HUES64 (cell line): ENCODE data around the gene PTPRN2.
"Not testable (repeated sequence)": the region's sequence is repeated elsewhere in the genome, so short reads cannot be mapped to it uniquely, and the experiment has no call there.

Experiments used
- H3K27ac ChIP-seq: 2 replicates; pipeline ENCODE4 v1.7.0; 2013; ENCODE audit warnings: low read depth, low read length, inconsistent platforms
- H3K27me3 ChIP-seq: 2 replicates; pipeline ENCODE4 v1.6.1; 2013; ENCODE audit warnings: mild to moderate bottlenecking, low read length; ENCODE audit not compliant: insufficient read depth
- H3K36me3 ChIP-seq: 2 replicates; pipeline ENCODE4 v1.6.1; 2013; ENCODE audit warnings: mild to moderate bottlenecking, low read length; ENCODE audit not compliant: insufficient read depth
- H3K4me1 ChIP-seq: 2 replicates; pipeline ENCODE4 v1.6.1; 2013; ENCODE audit warnings: mild to moderate bottlenecking, low read length, moderate library complexity; ENCODE audit not compliant: insufficient read depth
- H3K4me3 ChIP-seq: 2 replicates; pipeline ENCODE4 v1.5.1; 2013; ENCODE audit warnings: mild to moderate bottlenecking, low read length, moderate library complexity
- H3K9ac ChIP-seq: 2 replicates; pipeline ENCODE4 v1.6.1; 2013; ENCODE audit warnings: mild to moderate bottlenecking, low read depth, low read length
- H3K9me3 ChIP-seq: 2 replicates; pipeline ENCODE4 v1.6.1; 2013; ENCODE audit warnings: low read depth, low read length; ENCODE audit not compliant: insufficient read depth
- WGBS: fragments of 150-250, 120-280 bp; methylation state at CpG from one replicate; pipeline ENCODE4 v1.1.7; 2013; ENCODE audit warnings: missing lambda C conversion rate; 5-methylcytosine and 5-hydroxymethylcytosine counted together

Gene PTPRN2

DNA sequence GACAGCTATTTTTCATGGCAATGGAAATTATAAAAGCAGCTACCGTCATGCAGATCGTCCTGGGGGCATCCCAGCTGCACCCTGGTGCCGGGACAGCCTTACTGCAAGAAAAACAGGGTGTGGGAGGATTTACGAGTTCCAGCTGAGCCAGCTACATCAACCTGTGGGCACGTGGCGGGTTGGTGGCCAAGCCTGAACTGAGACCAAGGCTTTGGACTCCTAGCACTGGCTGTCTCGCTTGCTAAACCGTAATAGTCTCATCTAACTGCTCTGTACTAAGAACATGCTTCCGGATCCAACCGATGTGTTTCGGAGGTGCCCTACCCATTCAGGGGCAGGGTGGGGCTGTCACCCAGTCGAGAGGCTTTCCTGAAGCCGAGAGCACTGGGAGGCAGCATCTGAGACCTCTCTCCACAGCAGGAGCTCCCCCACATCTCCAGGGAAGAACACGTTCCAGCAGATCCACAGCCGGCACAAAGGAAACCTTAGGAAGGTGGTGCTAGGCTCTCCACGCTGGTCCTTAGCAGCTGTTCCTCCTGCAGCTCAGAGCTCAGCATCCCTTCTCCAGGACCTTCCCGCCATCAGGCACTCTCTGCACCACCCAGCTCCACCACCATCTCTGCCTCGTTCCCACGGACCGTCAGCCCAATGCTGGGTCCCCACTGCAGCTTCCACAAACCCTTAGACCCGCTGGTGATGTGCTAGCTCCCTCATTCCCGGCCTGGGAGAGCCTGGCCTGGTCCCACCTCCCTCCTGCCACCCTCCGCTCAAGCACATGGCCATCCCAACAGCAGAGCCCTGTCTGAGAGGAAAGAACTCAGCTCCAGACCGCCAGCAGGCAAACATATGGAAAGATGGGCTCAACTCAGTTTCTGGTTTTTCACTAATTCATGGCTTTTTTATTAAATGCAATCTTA is 158.5 kb downstream of the PTPRN2 start:
- Histone ChIP-seq H3K9me3 (peaks cover 70% of the 10 kb centered on the region), H3K27me3 (no peaks in the 10 kb centered on the region), H3K4me3 (no peak overlapping the region), H3K27ac (no peak overlapping the region), H3K36me3 (no peaks in the 10 kb centered on the region), H3K9ac (no peak overlapping the region), H3K4me1 (no peaks in the 10 kb centered on the region)
- WGBS: 71% methylated on average over 23 of the region's 24 CpGs

DNA sequence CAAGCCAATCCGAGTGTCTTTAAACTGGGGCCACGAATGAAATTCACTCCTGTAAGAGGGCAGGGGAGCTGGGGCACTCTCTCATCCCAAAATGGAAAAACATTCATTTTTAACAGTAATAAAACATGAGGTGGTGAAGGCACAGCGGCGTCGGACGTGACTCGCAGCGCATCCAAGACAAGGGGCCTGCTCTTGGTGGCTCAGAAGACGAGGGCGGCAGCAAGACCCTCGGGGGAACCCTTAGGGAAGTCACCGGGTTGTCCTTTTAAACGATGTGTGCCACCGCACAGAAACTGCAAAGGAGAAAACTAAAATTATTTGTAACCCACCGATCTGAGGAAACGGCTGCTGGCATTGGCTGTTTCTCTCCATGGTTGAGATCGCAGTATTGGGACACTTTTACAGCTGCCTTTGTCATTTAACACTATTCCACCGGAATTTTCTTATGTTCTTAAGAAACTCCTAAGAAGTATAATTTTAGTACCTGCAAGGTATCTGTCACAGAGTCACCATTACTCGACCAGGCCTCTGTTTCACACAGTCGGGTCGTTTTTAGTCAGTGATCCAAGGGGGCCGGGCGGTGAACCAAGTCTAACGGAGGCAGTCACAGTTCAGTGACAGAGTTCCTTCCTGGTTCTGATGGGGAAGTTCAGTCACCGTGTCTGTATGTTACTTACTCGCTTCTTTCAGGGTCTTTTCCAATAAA is 159.3 kb downstream of the PTPRN2 start:
- H3K4me1 ChIP-seq: no peaks in the 10 kb centered on the region
- WGBS: 79% methylated on average over 26 of the region's 26 CpGs
- no peaks in the 10 kb centered on the region for H3K36me3 ChIP-seq
- no peak overlapping the region for H3K4me3 ChIP-seq
- H3K9ac ChIP-seq: no peak overlapping the region
- no peak overlapping the region for H3K27ac ChIP-seq
- H3K9me3 ChIP-seq: peaks cover 69% of the 10 kb centered on the region
- no peaks in the 10 kb centered on the region for H3K27me3 ChIP-seq

DNA sequence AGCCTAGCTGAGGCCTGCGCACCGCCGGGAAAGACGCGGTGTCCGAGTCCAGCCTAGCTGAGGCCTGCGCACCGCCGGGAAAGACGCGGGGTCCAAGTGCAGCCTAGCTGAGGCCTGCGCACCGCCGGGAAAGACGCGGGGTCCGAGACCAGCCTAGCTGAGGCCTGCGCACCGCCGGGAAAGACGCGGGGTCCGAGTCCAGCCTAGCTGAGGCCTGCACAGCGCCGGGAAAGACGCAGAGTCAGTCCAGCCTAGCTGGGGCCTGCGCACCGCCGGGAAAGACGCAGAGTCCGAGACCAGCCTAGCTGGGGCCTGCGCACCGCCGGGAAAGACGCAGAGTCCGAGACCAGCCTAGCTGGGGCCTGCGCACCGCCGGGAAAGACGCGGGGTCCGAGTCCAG is 161.9 kb downstream of the PTPRN2 start:
- H3K9me3 ChIP-seq: peaks cover 69% of the 10 kb centered on the region
- not testable (repeated sequence) for H3K27me3 ChIP-seq, H3K4me3 ChIP-seq, H3K9ac ChIP-seq, H3K27ac ChIP-seq, H3K36me3 ChIP-seq, H3K4me1 ChIP-seq
- 94% methylated on average over 34 of the region's 42 CpGs for WGBS

DNA sequence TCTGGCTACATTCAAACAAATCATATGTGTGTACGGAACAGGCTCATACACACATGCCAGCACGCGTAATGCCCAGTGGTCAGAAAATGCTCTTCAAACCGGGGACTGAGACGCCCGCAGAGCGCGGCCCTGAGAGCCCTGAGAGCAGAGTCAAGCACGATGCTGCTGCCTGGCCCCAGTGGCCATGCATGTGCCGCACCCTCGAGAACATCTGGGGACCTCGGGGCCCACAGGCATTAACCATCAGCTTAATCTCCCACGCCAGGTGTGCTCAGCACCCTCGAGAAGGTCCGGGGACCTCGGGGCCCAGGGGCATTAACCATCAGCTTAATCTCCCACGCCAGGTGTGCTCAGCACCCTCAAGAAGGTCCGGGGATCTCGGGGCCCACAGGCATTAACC is 163.1 kb downstream of the PTPRN2 start:
- Histone ChIP-seq H3K4me1 (no peaks in the 10 kb centered on the region), H3K9ac (no peak overlapping the region)
- WGBS: 85% methylated on average over 19 of the region's 19 CpGs

DNA sequence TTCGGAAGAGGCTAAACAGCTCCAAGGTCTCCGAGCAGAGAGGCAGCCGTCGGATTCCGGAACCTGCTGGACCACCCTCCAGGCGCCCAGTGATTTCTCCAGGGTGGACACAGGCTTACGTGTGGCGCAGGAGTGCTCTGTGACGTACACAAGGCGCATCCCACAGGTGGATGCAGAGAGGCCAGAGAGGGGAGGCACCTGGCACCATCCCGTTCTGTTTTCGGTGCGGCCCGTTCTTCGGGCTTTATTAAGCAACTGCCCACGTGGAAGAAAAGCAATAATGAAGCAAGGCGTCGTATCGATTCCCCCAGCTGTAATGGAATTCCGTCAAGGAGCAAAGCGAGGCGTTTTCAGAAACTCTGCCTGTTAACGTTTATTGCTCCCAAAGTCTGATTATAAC is 163.6 kb downstream of the PTPRN2 start:
- WGBS: 88% methylated on average over 23 of the region's 23 CpGs
- no peak overlapping the region for H3K4me3 ChIP-seq
- H3K4me1 ChIP-seq: no peaks in the 10 kb centered on the region
- H3K27me3 ChIP-seq: no peaks in the 10 kb centered on the region
- H3K9ac ChIP-seq: no peak overlapping the region
- peaks cover 72% of the 10 kb centered on the region for H3K9me3 ChIP-seq
- no peaks in the 10 kb centered on the region for H3K36me3 ChIP-seq
- no peak overlapping the region for H3K27ac ChIP-seq

More for the DNA sequence above, 163.1 kb downstream of the PTPRN2 start:
- H3K4me3 ChIP-seq: no peak overlapping the region
- H3K27ac ChIP-seq: no peak overlapping the region
- H3K27me3 ChIP-seq: no peaks in the 10 kb centered on the region
- no peaks in the 10 kb centered on the region for H3K36me3 ChIP-seq
- peaks cover 72% of the 10 kb centered on the region for H3K9me3 ChIP-seq

DNA sequence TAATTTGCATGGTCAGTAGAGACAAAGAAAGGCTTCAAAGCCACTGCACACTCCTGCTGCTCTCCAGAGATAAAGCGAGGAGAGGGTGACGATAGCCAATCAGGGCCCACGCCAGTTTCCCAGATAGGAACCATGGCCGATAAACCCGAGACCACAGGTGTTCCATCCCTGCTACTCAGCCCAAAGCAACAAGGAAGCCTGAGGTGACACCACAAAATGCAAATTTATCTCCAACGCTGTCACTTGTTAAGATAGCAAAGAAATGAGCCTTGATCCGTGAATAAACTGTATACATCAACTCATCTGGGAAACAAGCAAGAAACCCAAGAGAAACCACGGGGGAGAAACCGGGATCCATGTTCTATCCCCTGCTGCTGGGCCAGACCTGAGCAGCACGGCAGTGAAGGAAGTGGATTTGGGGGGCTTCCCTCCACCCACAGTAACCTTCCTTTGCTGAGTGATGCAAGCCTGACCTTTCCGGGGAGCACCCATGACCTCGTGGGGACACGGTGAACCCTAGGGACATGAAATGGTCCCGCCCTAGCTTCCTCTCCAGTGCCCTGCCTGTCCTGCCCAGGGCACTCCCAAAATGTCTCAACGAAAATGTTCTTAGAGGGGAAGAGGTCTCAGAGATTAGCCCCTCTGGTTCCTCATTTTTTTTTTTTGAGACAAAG is 164.6 kb downstream of the PTPRN2 start:
- no peaks in the 10 kb centered on the region for H3K27me3 ChIP-seq
- H3K9me3 ChIP-seq: peaks cover 72% of the 10 kb centered on the region
- H3K9ac ChIP-seq: no peak overlapping the region
- H3K36me3 ChIP-seq: no peaks in the 10 kb centered on the region
- 88% methylated on average over 15 of the region's 15 CpGs for WGBS
- no peaks in the 10 kb centered on the region for H3K4me1 ChIP-seq
- no peak overlapping the region for H3K27ac ChIP-seq
- H3K4me3 ChIP-seq: no peak overlapping the region

DNA sequence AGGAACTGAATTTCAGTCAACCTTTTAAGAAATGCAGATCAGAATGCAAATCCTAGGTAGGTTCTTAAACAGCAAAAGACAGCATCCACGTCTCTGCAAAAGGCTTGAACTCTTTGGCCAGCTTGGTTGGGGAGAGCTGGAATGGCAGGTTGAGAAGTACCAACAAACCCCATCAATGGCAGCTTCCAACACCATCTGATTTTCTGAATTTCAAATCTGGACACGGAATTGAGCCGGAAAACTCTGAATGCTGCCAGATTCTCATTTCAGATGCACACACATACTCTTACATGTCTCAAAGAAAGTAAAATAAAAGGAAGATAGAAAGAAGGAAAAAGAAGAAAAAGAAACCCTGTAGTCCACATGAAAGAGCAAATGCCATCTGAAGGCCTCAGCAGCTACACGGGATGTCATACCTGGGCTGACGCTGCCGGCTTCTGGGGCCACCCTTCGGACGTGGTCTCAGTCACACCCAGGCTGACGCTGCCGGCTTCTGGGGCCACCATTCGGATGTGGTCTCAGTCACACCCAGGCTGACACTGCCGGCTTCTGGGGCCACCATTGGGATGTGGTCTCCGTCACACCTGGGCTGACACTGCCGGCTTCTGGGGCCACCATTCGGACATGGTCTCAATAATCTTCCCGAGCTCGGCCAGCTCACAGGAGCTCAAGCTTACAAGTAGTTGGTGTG is 165.3 kb downstream of the PTPRN2 start:
- Histone ChIP-seq H3K27me3 (no peaks in the 10 kb centered on the region), H3K27ac (no peak overlapping the region), H3K36me3 (no peaks in the 10 kb centered on the region), H3K9me3 (peaks cover 76% of the 10 kb centered on the region), H3K4me1 (no peaks in the 10 kb centered on the region), H3K9ac (no peak overlapping the region), H3K4me3 (no peak overlapping the region; the same call in 1 of the 2 replicates)
- WGBS: 91% methylated on average over 17 of the region's 17 CpGs

DNA sequence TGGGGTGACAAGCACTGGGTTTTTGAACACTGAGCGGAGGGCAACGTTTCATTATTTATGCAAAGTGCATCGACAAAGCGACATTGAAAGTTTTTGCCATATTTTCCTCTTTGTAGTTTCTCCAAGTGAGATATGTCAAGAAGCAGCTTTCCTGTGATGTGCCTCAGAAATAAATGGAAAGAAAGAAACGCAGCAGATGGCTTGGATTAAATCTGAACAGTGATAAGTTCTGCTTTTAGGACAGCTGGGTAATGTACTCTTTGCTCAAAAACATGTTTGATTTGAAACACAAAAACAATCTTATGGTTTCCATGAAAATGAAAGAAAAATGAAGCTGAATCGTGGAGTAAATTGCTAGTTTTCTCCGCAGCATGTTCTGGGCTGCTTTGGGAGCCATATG is 166.3 kb downstream of the PTPRN2 start:
- H3K27me3 ChIP-seq: no peaks in the 10 kb centered on the region
- peaks cover 86% of the 10 kb centered on the region for H3K9me3 ChIP-seq
- no peak overlapping the region for H3K4me3 ChIP-seq
- no peaks in the 10 kb centered on the region for H3K4me1 ChIP-seq
- no peak overlapping the region for H3K9ac ChIP-seq
- no peaks in the 10 kb centered on the region for H3K36me3 ChIP-seq
- WGBS: 80% methylated on average over 7 of the region's 7 CpGs
- no peak overlapping the region for H3K27ac ChIP-seq

DNA sequence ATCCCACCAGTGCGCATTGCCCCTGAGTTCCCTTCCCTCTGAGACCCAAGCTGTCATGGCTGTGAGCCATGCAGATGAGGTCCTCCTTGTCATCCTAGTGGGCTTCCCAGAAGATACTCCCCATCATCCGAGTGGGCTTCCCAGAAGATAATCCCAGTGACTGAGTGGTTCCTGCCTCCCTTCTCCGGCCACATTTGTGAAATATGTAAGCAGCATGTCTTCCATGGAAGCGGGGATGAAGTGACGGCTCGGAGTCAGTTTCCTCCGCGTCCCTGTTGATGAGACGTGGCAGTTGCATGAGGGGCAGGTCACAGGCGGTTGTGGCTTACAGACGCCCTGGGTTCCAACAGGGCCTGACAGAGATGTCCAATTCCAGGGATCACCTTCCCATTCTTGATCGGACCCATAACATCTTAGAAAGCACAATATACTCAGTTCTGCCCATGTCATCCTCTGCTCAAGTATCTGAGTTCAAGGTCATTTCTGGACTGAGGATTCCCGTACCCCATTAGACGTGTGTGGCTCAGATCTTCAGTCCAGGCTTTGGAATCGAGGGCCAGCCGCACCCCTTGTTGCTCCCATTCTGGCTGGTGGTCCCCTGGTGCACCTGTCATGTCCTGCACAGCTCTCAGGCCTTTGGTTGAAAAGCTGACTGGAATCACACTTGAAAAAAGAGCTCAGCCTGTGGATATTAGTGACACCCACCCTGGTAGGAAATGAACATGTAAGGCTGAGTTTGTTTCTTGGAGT is 166.9 kb downstream of the PTPRN2 start:
- no peak overlapping the region for H3K27ac ChIP-seq
- no peak overlapping the region for H3K9ac ChIP-seq
- H3K36me3 ChIP-seq: no peaks in the 10 kb centered on the region
- H3K27me3 ChIP-seq: no peaks in the 10 kb centered on the region
- H3K4me1 ChIP-seq: no peaks in the 10 kb centered on the region
- no peak overlapping the region for H3K4me3 ChIP-seq
- peaks cover 92% of the 10 kb centered on the region for H3K9me3 ChIP-seq
- 88% methylated on average over 16 of the region's 16 CpGs for WGBS

DNA sequence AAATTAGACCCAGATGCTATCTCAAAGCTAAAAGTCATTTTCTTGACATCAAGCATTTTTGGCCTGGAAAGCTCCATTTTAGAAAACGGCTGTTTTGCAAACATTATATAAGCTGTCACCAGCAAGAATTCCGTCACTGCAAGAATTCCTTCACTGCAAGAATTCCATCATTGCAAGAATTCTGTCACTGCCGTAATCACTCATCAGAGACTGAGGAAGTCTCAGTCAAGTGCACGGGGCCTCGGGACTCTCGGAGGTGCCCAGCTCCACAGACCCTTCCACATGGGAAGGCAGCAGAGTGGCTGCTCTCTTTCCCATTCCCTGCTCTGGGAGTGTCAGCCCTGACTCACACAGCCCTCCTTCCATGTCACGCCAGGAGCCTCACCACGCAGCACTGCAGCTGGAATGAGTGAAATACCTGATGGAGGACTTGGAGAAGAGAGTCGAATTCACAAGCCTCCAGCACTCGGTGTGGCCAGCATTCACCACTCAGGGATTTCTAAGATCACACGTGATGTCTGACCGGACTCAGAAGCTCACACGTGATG is 168.3 kb downstream of the PTPRN2 start:
- 81% methylated on average over 13 of the region's 13 CpGs for WGBS
- Histone ChIP-seq H3K9me3 (peaks cover 99% of the 10 kb centered on the region), H3K4me3 (no peak overlapping the region), H3K27ac (no peak overlapping the region), H3K4me1 (no peaks in the 10 kb centered on the region), H3K27me3 (no peaks in the 10 kb centered on the region), H3K9ac (no peak overlapping the region), H3K36me3 (no peaks in the 10 kb centered on the region)
